ENCODE results near the gene CCDC191. TPM values are rescaled to one million over a fixed set of nuclear protein-coding genes. Genes with fewer than 3 reads are reported as not detected.

Gene CCDC191
- total and polyA plus RNA-seq, 9 of the 15 experiments (the other 6 are each of a cell fraction or from before 2014, with no cell fraction given) = 0.10 to 0.55 (median 0.22) TPM

DNA sequence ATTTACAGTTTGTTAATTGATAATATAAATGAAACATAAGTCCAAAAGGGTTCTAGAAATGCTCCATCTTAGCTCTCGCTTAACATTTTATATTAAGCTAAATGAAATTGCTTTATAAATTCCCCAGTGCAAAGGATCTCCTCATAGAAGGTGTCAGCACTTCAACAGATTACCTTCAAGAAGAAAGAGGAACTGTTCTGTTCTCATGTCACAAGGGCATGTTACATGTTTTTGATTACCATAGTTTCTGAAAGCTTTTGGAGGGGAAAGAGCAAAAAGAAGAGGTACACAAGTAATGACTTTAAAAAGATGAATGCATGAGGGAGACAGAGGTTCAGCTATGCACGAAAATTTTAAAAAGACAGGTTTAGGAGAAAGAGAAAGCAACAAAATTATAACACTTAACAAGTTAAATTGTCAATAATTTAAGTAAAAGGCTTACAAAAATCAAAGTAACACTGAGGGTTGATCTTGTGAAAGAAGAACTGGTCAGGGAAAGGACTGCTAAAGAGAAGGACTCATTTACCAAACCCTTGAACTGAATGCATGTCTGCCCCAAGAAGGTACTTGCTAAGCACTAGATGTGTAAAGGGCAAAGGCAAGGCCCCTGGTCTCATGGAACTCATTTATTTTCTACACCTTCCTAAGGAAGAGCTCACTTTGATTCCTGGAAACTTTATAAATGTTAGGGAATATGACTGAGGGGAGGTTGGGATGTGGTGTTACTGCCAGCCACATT, 45.1 kb downstream of the CCDC191 start:
- Histone ChIP-seq H3K36me3 (ENCODE audit: control insufficient read depth, insufficient read depth, low read length) (no peaks in the 10 kb centered on the region), H2AFZ (ENCODE audit: low read depth, low read length) (no peak overlapping the region), H4K20me1 (replicated peaks; ENCODE audit: control insufficient read depth, insufficient read depth, low read length) (no peaks in the 10 kb centered on the region), H3K4me3 (no peak overlapping the region), H3K4me1 (replicated peaks in 1 of 2; ENCODE audit: control insufficient read depth in 2 of 2, insufficient read depth in 2 of 2, low read length in 2 of 2) (no peaks in the 10 kb centered on the region), H3K9me1 (ENCODE audit: control insufficient read depth, insufficient read depth, low read length) (no peaks in the 10 kb centered on the region), H3K4me2 (ENCODE audit: insufficient read depth, low read length) (no peak overlapping the region), H3K27ac (ENCODE audit: extremely low read depth, low read depth, low read length) (no peak overlapping the region), H3K9ac (ENCODE audit: insufficient read depth in 1 of 2, low read depth in 2 of 2, low read length in 2 of 2) (no peak overlapping the region), H3K27me3 (ENCODE audit: control insufficient read depth in 2 of 2, insufficient read depth in 2 of 2, low read length in 2 of 2) (peaks cover 0 to 4% of the 10 kb centered on the region in 2 experiments; a peak in 1 of 5 replicates), H3K79me2 (ENCODE audit: control insufficient read depth, insufficient read depth, low read length) (no peaks in the 10 kb centered on the region), H3K9me3 (replicated peaks; ENCODE audit: control insufficient read depth, insufficient read depth, low read depth, low read length) (no peaks in the 10 kb centered on the region)
- no peak for DNase-seq (ENCODE audit: extremely low read depth in 1 of 4, low spot score in 3 of 4)
- FAIRE-seq = no peak
- WGBS (ENCODE audit: insufficient coverage, low coverage, missing lambda C conversion rate) = 0% methylated on average over 2 of the region's 2 CpGs
- POLR2A ChIA-PET = no interaction called here
- CTCF ChIA-PET (ENCODE audit: low intra/inter-chr PET ratio) = no interaction called here
- intact Hi-C loops (cut with micrococcal nuclease) = no loop called here
- no TSS peak for BruUV-seq (replicated peaks)
- in situ Hi-C loops (cut with MboI) = no loop called here
- ATAC-seq = no peak
- TF ChIP-seq, protein P1, sequence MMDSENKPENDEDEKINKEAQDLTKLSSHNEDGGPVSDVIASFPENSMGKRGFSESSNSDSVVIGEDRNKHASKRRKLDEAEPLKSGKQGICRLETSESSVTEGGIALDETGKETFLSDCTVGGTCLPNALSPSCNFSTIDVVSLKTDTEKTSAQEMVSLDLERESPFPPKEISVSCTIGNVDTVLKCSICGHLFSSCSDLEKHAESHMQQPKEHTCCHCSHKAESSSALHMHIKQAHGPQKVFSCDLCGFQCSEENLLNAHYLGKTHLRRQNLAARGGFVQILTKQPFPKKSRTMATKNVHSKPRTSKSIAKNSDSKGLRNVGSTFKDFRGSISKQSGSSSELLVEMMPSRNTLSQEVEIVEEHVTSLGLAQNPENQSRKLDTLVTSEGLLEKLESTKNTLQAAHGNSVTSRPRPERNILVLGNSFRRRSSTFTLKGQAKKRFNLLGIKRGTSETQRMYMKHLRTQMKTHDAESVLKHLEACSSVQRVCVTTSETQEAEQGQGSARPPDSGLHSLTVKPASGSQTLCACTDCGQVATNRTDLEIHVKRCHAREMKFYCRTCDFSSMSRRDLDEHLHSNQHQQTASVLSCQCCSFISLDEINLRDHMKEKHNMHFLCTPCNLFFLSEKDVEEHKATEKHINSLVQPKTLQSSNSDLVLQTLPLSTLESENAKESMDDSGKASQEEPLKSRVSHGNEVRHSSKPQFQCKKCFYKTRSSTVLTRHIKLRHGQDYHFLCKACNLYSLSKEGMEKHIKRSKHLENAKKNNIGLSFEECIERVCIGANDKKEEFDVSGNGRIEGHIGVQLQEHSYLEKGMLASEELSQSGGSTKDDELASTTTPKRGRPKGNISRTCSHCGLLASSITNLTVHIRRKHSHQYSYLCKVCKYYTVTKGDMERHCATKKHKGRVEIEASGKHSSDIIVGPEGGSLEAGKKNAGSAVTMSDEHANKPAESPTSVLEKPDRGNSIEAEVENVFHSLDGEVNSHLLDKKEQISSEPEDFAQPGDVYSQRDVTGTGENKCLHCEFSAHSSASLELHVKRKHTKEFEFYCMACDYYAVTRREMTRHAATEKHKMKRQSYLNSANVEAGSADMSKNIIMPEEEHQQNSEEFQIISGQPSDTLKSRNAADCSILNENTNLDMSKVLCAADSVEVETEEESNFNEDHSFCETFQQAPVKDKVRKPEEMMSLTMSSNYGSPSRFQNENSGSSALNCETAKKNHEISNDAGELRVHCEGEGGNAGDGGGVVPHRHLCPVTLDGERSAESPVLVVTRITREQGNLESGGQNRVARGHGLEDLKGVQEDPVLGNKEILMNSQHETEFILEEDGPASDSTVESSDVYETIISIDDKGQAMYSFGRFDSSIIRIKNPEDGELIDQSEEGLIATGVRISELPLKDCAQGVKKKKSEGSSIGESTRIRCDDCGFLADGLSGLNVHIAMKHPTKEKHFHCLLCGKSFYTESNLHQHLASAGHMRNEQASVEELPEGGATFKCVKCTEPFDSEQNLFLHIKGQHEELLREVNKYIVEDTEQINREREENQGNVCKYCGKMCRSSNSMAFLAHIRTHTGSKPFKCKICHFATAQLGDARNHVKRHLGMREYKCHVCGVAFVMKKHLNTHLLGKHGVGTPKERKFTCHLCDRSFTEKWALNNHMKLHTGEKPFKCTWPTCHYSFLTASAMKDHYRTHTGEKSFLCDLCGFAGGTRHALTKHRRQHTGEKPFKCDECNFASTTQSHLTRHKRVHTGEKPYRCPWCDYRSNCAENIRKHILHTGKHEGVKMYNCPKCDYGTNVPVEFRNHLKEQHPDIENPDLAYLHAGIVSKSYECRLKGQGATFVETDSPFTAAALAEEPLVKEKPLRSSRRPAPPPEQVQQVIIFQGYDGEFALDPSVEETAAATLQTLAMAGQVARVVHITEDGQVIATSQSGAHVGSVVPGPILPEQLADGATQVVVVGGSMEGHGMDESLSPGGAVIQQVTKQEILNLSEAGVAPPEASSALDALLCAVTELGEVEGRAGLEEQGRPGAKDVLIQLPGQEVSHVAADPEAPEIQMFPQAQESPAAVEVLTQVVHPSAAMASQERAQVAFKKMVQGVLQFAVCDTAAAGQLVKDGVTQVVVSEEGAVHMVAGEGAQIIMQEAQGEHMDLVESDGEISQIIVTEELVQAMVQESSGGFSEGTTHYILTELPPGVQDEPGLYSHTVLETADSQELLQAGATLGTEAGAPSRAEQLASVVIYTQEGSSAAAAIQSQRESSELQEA (IDR thresholded peaks at IDR 0.05; ENCODE audit: low read depth) = no peak
- TF ChIP-seq, protein P2, sequence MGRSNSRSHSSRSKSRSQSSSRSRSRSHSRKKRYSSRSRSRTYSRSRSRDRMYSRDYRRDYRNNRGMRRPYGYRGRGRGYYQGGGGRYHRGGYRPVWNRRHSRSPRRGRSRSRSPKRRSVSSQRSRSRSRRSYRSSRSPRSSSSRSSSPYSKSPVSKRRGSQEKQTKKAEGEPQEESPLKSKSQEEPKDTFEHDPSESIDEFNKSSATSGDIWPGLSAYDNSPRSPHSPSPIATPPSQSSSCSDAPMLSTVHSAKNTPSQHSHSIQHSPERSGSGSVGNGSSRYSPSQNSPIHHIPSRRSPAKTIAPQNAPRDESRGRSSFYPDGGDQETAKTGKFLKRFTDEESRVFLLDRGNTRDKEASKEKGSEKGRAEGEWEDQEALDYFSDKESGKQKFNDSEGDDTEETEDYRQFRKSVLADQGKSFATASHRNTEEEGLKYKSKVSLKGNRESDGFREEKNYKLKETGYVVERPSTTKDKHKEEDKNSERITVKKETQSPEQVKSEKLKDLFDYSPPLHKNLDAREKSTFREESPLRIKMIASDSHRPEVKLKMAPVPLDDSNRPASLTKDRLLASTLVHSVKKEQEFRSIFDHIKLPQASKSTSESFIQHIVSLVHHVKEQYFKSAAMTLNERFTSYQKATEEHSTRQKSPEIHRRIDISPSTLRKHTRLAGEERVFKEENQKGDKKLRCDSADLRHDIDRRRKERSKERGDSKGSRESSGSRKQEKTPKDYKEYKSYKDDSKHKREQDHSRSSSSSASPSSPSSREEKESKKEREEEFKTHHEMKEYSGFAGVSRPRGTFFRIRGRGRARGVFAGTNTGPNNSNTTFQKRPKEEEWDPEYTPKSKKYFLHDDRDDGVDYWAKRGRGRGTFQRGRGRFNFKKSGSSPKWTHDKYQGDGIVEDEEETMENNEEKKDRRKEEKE (IDR thresholded peaks at IDR 0.05; ENCODE audit: borderline replicate concordance in 1 of 2, control insufficient read depth in 1 of 2, low read depth in 2 of 2, low read length in 1 of 2) = no peak
- TF ChIP-seq ZNF551 (CRISPR knock-in tag; IDR thresholded peaks at IDR 0.05) = no peak
- no peak for TF ChIP-seq JUND (IDR thresholded peaks at IDR 0.05; ENCODE audit: borderline replicate concordance, low read depth, low read length)
- TF ChIP-seq JUND (tag; IDR thresholded peaks at IDR 0.05; ENCODE audit: borderline replicate concordance, low read depth, low read length) = no peak
- no peak for TF ChIP-seq CEBPB (tag; IDR thresholded peaks at IDR 0.05)
- no peak for TF ChIP-seq CHD4 (IDR thresholded peaks at IDR 0.05; ENCODE audit: insufficient read depth, insufficient replicate concordance, low read depth, low read length, poor library complexity, severe bottlenecking)
- TF ChIP-seq PTTG1 (tag; IDR thresholded peaks at IDR 0.05; ENCODE audit: low read depth) = no peak
- TF ChIP-seq FOSL1 (tag; conservative IDR thresholded peaks at IDR 0.05) = no peak
- no peak for TF ChIP-seq ZNF253 (CRISPR knock-in tag; conservative IDR thresholded peaks at IDR 0.05)

All from K562 (cell line).